HG03066 (cell line): ENCODE data around the gene OR2L8.

ENCODE experiments used
- ATAC-seq: cut with Tn5 transposase; IDR thresholded peaks from one replicate; pipeline ENCODE4 v1.9.1; 2021; ENCODE audit warnings: low read depth; ENCODE audit not compliant: unreplicated experiment

OR2L8 gene

GRCh38 chr1:247948558-247948957, at the start of gene OR2L8:
OR2L8 (plus strand) TSS chr1:247948858; CDS start chr1:247948858, 0 bp downstream.
- ATAC-seq = no peak

- no peak for ATAC-seq
Measured at GRCh38 chr1:247904122-247904521, 44.5 kb upstream of the OR2L8 start.

GRCh38 chr1:247905181-247905580, 43.5 kb upstream of the OR2L8 start:
- no peak for ATAC-seq

- ATAC-seq = no peak
Measured at GRCh38 chr1:247905910-247906503, 42.7 kb upstream of the OR2L8 start.

- ATAC-seq = no peak
Measured at GRCh38 chr1:247906504-247907047, 42.1 kb upstream of the OR2L8 start.

- ATAC-seq = no peak
Measured at GRCh38 chr1:247908766-247909165, 39.9 kb upstream of the OR2L8 start.

- ATAC-seq = no peak
Measured at GRCh38 chr1:247913786-247914185, 34.9 kb upstream of the OR2L8 start.

- ATAC-seq = no peak
Measured at GRCh38 chr1:247914941-247915662, 33.6 kb upstream of the OR2L8 start.

- ATAC-seq = no peak
Measured at GRCh38 chr1:247919952-247920351, 28.7 kb upstream of the OR2L8 start, which contains the start of gene OR2T8. OR2T8 (plus strand) TSS chr1:247920252; CDS start chr1:247921018, 766 bp downstream.

GRCh38 chr1:247923941-247924340, 24.7 kb upstream of the OR2L8 start:
- ATAC-seq = no peak

- no peak for ATAC-seq
Measured at GRCh38 chr1:247924868-247925267, 23.8 kb upstream of the OR2L8 start, which contains the start of gene OR2AJ1. OR2AJ1 (plus strand) TSS chr1:247924889; CDS start chr1:247933769, 8,880 bp downstream.

- no peak for ATAC-seq
Measured at GRCh38 chr1:247933989-247934388, 14.7 kb upstream of the OR2L8 start.

- ATAC-seq = no peak
Measured at GRCh38 chr1:247935781-247936180, 12.9 kb upstream of the OR2L8 start.

GRCh38 chr1:247936415-247936814, 12.2 kb upstream of the OR2L8 start:
- no peak for ATAC-seq

- peak; percentile 100 for ATAC-seq
Measured at GRCh38 chr1:247936965-247937734, 11.5 kb upstream of the OR2L8 start.

- no peak for ATAC-seq
Measured at GRCh38 chr1:247942624-247943023, 6.0 kb upstream of the OR2L8 start.

GRCh38 chr1:247953408-247953807, 4.8 kb downstream of the OR2L8 start:
- ATAC-seq = no peak

GRCh38 chr1:247961791-247962190, 13.1 kb downstream of the OR2L8 start:
- no peak for ATAC-seq

GRCh38 chr1:247962911-247963588, 14.4 kb downstream of the OR2L8 start:
- ATAC-seq = no peak

GRCh38 chr1:247964933-247965332, 16.3 kb downstream of the OR2L8 start, which contains the start of gene OR2AK2:
OR2AK2 (plus strand) TSS chr1:247965233; CDS start chr1:247965377, 144 bp downstream.
- ATAC-seq = no peak
